NT2/D1 (cell line): ENCODE data around the gene FAM107B.

ENCODE experiments used
- DNase-seq: peaks from one replicate; pipeline ENCODE4 v3.0.0-alpha.2; 2011; ENCODE audit warnings: low read depth, low spot score
- H3K27me3 ChIP-seq: 2 replicates; pipeline ENCODE4 v1.6.0; 2011; ENCODE audit warnings: mild to moderate bottlenecking; ENCODE audit not compliant: insufficient read length, insufficient read depth
- H3K36me3 ChIP-seq: 2 replicates; pipeline ENCODE4 v1.6.1; 2011; ENCODE audit warnings: mild to moderate bottlenecking, low read length, mixed read lengths; ENCODE audit not compliant: insufficient read depth, insufficient read length
- H3K4me1 ChIP-seq: 2 replicates; pipeline ENCODE4 v1.5.1; 2011; ENCODE audit not compliant: insufficient read depth, insufficient read length
- H3K4me3 ChIP-seq: 2 replicates; pipeline ENCODE4 v1.5.1; 2011; ENCODE audit warnings: low read depth; ENCODE audit not compliant: insufficient read length
- H3K9ac ChIP-seq: 2 replicates; pipeline ENCODE4 v1.6.0; 2011; ENCODE audit warnings: low read depth; ENCODE audit not compliant: insufficient read length
- H3K9me3 ChIP-seq: 2 replicates; pipeline ENCODE4 v1.5.1; 2011; ENCODE audit warnings: mild to moderate bottlenecking, low read length; ENCODE audit not compliant: insufficient read depth
- SUZ12 ChIP-seq: IDR thresholded peaks from 2 replicates; pipeline ENCODE4 v1.6.1; 2011; ENCODE audit not compliant: insufficient read length, insufficient read depth; ENCODE audit errors: extremely low read depth
- YY1 ChIP-seq: IDR thresholded peaks from 2 replicates; pipeline ENCODE4 v1.6.1; 2011; ENCODE audit not compliant: insufficient read length, insufficient read depth
- ZNF274 ChIP-seq: IDR thresholded peaks from 2 replicates; pipeline ENCODE4 v1.6.1; 2011; ENCODE audit warnings: mild to moderate bottlenecking, low read depth, low read length

The FAM107B gene

DNA sequence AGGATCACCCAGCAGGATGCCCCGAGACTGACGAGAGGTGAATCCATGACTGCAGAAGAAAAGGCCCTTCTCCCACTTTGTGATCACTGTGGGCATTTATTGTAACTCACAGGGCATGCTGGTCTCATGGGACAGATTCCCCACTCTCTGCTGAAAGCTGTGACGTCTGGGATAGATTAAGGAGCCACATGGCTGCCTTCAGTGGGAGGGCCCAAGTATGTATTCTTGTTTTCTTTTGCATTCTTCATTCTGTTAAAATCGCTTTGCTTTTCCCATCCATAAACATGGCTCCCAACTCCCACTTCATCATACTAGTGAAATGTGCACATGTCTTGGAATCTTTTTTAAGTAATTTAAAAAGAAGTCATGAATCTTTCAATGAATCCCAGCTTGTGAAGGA lies 67.2 kb downstream of the FAM107B start:
- no peaks in the 10 kb centered on the region for H3K9me3 ChIP-seq
- no peak overlapping the region for H3K4me3 ChIP-seq
- H3K27me3 ChIP-seq, result no peaks in the 10 kb centered on the region
- no peak overlapping the region for H3K9ac ChIP-seq
- no peak for TF ChIP-seq ZNF274
- TF ChIP-seq SUZ12, result no peak
- no peak for TF ChIP-seq YY1
- no peak for DNase-seq
- no peaks in the 10 kb centered on the region for H3K4me1 ChIP-seq
- H3K36me3 ChIP-seq, result no peaks in the 10 kb centered on the region

- H3K36me3 ChIP-seq, result no peaks in the 10 kb centered on the region
- no peaks in the 10 kb centered on the region for H3K27me3 ChIP-seq
- H3K4me1 ChIP-seq, result no peaks in the 10 kb centered on the region
- H3K4me3 ChIP-seq, result no peak overlapping the region
- DNase-seq, result peak; percentile 11
- H3K9me3 ChIP-seq, result no peaks in the 10 kb centered on the region
- no peak for TF ChIP-seq ZNF274
- no peak for TF ChIP-seq YY1
- no peak for TF ChIP-seq SUZ12
- no peak overlapping the region for H3K9ac ChIP-seq
Observed at GRCh38 chr10:14705548-14706230, 69.0 kb downstream of the FAM107B start.

DNA sequence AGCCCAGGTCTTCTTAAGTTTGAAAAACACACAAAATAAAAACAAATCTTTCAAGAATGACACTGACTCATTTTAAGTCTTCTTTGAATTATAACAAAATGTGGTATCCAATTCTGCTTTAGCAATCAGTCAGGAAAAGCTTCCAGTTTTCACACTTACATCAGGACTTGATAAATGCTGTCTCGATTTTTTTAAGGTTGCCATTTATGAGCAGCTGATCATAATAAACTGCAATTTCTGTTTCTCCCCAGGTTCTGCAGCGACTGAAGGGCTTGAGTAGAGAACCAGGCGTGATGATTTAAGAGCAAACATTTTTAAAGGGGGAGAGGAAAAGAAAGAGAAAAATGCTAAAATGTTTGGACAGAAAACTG lies 71.1 kb downstream of the FAM107B start:
- Histone ChIP-seq H3K9ac (no peak overlapping the region), H3K27me3 (no peaks in the 10 kb centered on the region), H3K4me3 (no peak overlapping the region), H3K36me3 (no peaks in the 10 kb centered on the region), H3K9me3 (no peaks in the 10 kb centered on the region), H3K4me1 (no peaks in the 10 kb centered on the region)
- no peak for DNase-seq
- TF ChIP-seq ZNF274 (no peak), SUZ12 (no peak), YY1 (no peak)

DNA sequence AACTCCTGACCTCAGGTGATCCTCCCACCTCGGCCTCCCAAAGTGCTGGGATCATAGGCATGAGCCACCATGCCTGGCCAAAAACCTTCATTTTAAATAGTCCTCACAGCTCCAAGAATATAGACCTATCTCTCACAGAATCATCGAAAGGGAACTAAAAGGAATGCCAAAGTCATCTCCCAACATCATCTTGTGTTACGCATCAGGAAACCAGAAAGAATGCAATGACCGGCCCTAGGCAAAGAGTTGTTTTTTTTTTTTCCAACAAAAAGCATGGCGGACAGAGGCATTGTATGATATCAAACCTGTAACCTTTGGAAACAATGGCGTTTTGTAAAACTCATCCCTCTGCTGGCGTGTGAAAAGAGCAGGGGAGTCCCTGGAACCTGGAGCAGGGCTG lies 73.2 kb downstream of the FAM107B start:
- Histone ChIP-seq H3K9ac (no peak overlapping the region), H3K27me3 (no peaks in the 10 kb centered on the region), H3K36me3 (no peaks in the 10 kb centered on the region), H3K9me3 (no peaks in the 10 kb centered on the region), H3K4me3 (no peak overlapping the region), H3K4me1 (no peaks in the 10 kb centered on the region)
- TF ChIP-seq SUZ12 (no peak), YY1 (no peak), ZNF274 (no peak)
- no peak for DNase-seq

GRCh38 chr10:14700546-14700945 lies 74.2 kb downstream of the FAM107B start:
- H3K9ac ChIP-seq, result no peak overlapping the region
- no peak for TF ChIP-seq ZNF274
- TF ChIP-seq SUZ12, result no peak
- no peak for TF ChIP-seq YY1
- no peaks in the 10 kb centered on the region for H3K36me3 ChIP-seq
- no peaks in the 10 kb centered on the region for H3K9me3 ChIP-seq
- no peaks in the 10 kb centered on the region for H3K4me1 ChIP-seq
- no peak for DNase-seq
- H3K27me3 ChIP-seq, result no peaks in the 10 kb centered on the region
- no peak overlapping the region for H3K4me3 ChIP-seq

DNA sequence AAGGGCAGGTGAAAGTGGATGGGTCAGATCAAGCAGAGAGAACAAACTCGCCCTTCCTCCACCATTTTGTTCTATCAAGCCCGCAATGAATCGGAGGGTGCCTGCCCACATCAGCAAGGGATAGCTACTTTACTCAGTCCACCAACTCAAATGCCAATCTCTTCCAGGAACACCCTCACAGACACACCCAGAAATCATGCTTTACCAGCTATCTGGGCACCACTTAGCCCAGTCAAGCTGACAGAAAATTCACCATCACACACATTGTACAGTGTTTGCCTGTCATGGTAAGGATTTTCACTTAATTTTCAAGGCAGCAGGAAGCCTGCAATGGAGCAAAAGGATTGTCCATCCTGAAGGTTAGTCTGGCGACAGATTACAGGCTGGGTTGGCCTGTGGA lies 75.2 kb downstream of the FAM107B start:
- H3K9me3 ChIP-seq, result no peaks in the 10 kb centered on the region
- H3K4me3 ChIP-seq, result no peak overlapping the region
- no peaks in the 10 kb centered on the region for H3K36me3 ChIP-seq
- no peaks in the 10 kb centered on the region for H3K4me1 ChIP-seq
- H3K27me3 ChIP-seq, result no peaks in the 10 kb centered on the region
- TF ChIP-seq SUZ12 (no peak), YY1 (no peak)
- no peak for DNase-seq
- H3K9ac ChIP-seq, result no peak overlapping the region

GRCh38 chr10:14698829-14699170 lies 75.9 kb downstream of the FAM107B start:
- H3K36me3 ChIP-seq, result no peaks in the 10 kb centered on the region
- TF ChIP-seq SUZ12 (no peak), YY1 (no peak), ZNF274 (no peak)
- H3K4me3 ChIP-seq, result no peak overlapping the region
- H3K27me3 ChIP-seq, result no peaks in the 10 kb centered on the region
- DNase-seq, result no peak
- no peaks in the 10 kb centered on the region for H3K4me1 ChIP-seq
- H3K9ac ChIP-seq, result no peak overlapping the region
- H3K9me3 ChIP-seq, result no peaks in the 10 kb centered on the region
